GM18499 (cell line): Measurements from ENCODE around the gene TBC1D2B.
"Not testable (repeated sequence)": the region's sequence is repeated elsewhere in the genome, so short reads cannot be mapped to it uniquely, and the experiment has no call there.

ENCODE experiments used
- ATAC-seq: cut with Tn5 transposase; IDR thresholded peaks from one replicate; pipeline ENCODE4 v1.9.1; 2021; ENCODE audit warnings: moderate number of reproducible peaks; ENCODE audit not compliant: insufficient read depth, unreplicated experiment

TBC1D2B gene

GRCh38 chr15:77959432-77959879, 118.1 kb downstream of the TBC1D2B start:
- ATAC-seq, result no peak

- ATAC-seq, result not testable (repeated sequence)
Measured at GRCh38 chr15:77958716-77959431, 118.6 kb downstream of the TBC1D2B start.

- not testable (repeated sequence) for ATAC-seq
Measured at GRCh38 chr15:77958021-77958420, 119.5 kb downstream of the TBC1D2B start.

- peak; percentile 68 for ATAC-seq
Measured at GRCh38 chr15:77953926-77954325, 123.6 kb downstream of the TBC1D2B start.

DNA sequence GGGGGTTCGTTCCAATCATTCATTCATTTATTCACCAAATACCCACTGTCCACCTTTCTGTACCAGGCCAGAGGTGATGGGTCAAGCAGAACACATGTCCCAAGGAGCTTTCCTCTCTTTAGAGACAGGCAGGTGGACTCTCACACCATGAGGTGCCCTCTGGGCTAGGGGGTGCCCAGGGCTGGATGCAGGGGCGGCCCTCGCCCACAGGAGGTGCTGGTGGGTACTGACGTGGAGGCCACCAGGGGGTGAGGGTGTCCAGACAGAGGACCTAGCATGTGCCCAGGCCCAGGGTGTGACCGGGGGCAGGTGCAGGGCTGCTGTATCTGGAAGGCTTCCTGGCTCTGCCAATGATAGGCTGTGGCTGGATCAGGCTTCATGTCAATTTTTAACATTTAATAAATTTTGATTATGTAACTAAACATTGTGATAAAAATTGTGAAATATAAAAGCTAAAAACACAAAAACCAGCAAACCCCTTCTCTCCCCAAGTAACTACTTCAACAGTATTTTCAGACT, 124.5 kb downstream of the TBC1D2B start:
- ATAC-seq, result not testable (repeated sequence)

GRCh38 chr15:77951105-77951786, 126.3 kb downstream of the TBC1D2B start:
- not testable (repeated sequence) for ATAC-seq

DNA sequence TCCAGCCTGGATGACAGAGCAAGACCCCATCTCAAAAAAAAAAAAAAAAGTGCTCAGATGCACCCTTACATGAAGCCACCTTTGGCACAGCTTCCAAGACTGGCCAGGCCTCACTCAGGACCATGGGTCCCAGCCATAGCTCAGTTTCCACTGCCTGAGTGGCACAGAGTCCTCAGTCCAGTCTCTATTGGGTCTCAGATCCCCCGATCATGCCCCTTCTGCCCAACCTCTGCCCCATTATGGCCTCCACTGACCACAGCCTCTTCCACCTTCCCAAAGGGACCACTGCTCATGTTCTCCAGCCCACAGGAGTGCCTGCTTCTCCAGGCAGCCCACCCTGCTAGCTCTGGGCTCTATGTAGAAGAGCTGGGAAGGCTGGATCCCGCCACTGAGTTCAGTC, 127.0 kb downstream of the TBC1D2B start:
- ATAC-seq, result not testable (repeated sequence)

DNA sequence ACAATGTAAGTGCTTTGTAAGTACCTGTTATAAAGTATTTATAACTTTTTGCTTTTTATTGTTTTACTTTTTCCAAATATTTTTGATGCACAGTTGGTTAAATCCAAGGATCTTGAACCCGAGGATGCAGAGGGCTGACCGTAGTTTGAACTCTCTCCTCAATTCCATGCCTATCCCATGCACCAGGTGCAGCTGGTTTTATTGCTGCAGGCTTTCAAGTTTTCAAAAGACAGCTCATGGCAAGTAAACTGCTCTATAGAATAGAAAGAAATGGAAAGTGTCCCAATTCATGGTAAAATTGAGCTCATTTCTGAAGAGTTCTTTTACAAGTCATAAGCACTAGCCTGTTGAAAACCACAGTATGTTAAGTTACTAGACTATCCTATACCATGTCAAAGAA, 131.9 kb downstream of the TBC1D2B start:
- ATAC-seq, result no peak
